Mesendoderm (in vitro differentiated cells): ENCODE results near the gene TEC.

Experiments
- DNase-seq: peaks from one replicate; pipeline ENCODE4 v3.0.0; 2013
- H2AK5ac ChIP-seq: 2 replicates; pipeline ENCODE4 v1.6.1; 2013; ENCODE audit warnings: low read length, inconsistent platforms
- H2BK120ac ChIP-seq: 2 replicates; pipeline ENCODE4 v1.6.1; 2013; ENCODE audit warnings: low read depth, mild to moderate bottlenecking, low read length, moderate library complexity, mixed read lengths
- H2BK15ac ChIP-seq: replicated peaks from 2 replicates; pipeline ENCODE4 v1.6.1; 2013; ENCODE audit warnings: low read depth, mild to moderate bottlenecking, moderate library complexity
- H2BK5ac ChIP-seq: 2 replicates; pipeline ENCODE4 v1.6.1; 2013; ENCODE audit warnings: low read length, inconsistent platforms
- H3K18ac ChIP-seq: 2 replicates; pipeline ENCODE4 v1.6.1; 2013; ENCODE audit warnings: mild to moderate bottlenecking, low read length, mixed read lengths
- H3K23ac ChIP-seq: one replicate; pipeline ENCODE4 v1.6.1; 2013; ENCODE audit warnings: low read length
- H3K27ac ChIP-seq: 2 replicates; pipeline ENCODE4 v1.5.1; 2013; ENCODE audit warnings: low read depth, mild to moderate bottlenecking, inconsistent platforms, low read length, moderate library complexity
- H3K27me3 ChIP-seq: 2 replicates; pipeline ENCODE4 v1.6.1; 2013; ENCODE audit warnings: low read length, control low read depth, mild to moderate bottlenecking, inconsistent platforms; ENCODE audit not compliant: insufficient read depth, poor library complexity
- H3K36me3 ChIP-seq: 2 replicates; pipeline ENCODE4 v1.6.1; 2013; ENCODE audit warnings: low read length, inconsistent platforms; ENCODE audit not compliant: control insufficient read depth, insufficient read depth
- H3K4ac ChIP-seq: one replicate; pipeline ENCODE4 v1.6.1; 2013; ENCODE audit warnings: low read depth, mild to moderate bottlenecking, low read length, moderate library complexity
- H3K4me1 ChIP-seq: 2 replicates; pipeline ENCODE4 v1.6.1; 2013; ENCODE audit warnings: low read depth, low read length, inconsistent platforms; ENCODE audit not compliant: control insufficient read depth
- H3K4me2 ChIP-seq: 2 replicates; pipeline ENCODE4 v1.6.1; 2013; ENCODE audit warnings: low read length
- H3K4me3 ChIP-seq: 2 replicates; pipeline ENCODE4 v1.5.1; 2013; ENCODE audit warnings: mild to moderate bottlenecking, low read length
- H3K56ac ChIP-seq: one replicate; pipeline ENCODE4 v1.6.1; 2013; ENCODE audit warnings: low read length
- H3K79me1 ChIP-seq: 2 replicates; pipeline ENCODE4 v1.6.1; 2013; ENCODE audit warnings: low read length, inconsistent platforms
- H3K79me2 ChIP-seq: 2 replicates; pipeline ENCODE4 v1.6.1; 2013; ENCODE audit warnings: mild to moderate bottlenecking, low read length; ENCODE audit not compliant: control insufficient read depth, insufficient read depth
- H3K9ac ChIP-seq: 2 replicates; pipeline ENCODE4 v1.6.1; 2013; ENCODE audit warnings: low read length, inconsistent platforms
- H4K5ac ChIP-seq: one replicate; pipeline ENCODE4 v1.6.1; 2013; ENCODE audit warnings: low read length
- H4K8ac ChIP-seq: one replicate; pipeline ENCODE4 v1.6.1; 2013; ENCODE audit warnings: low read depth, mild to moderate bottlenecking, control low read depth, low read length, moderate library complexity
- WGBS: extraction: QIAGEN DNeasy Blood & Tissue Kit; methylation state at CpG from one replicate; pipeline ENCODE4 v1.1.7; 2013; ENCODE audit warnings: low lambda C conversion rate, missing lambda C conversion rate; ENCODE audit not compliant: insufficient coverage; ENCODE audit errors: extremely low coverage; 5-methylcytosine and 5-hydroxymethylcytosine counted together

The TEC gene

DNA sequence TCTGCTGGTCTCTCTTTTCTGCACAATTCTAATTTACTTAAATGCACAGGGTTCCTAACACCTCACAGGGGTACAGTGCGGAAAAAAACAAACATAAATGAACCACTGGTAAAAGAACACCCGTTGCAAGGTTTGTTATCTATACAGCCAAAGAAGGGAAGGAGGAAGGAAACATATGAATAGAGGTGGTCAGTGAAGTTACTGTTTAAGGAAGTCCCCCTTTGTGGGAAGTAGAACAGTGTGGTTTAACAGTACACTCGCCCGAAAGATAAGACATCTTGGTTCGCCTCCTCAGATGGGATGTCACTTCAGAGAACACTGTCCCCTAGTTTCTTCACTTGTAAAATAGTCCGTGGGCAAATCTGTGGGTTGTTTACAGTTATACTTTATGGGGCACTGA, 57.5 kb downstream of the TEC start:
- no peak overlapping the region for H3K4me3 ChIP-seq
- H2BK15ac ChIP-seq: no peak overlapping the region
- no CpG with 5 or more reads among the region's 6 CpGs for WGBS
- H3K4ac ChIP-seq: no peak overlapping the region
- no peaks in the 10 kb centered on the region for H3K4me1 ChIP-seq
- DNase-seq: no peak
- H2AK5ac ChIP-seq: no peak overlapping the region
- no peak overlapping the region for H2BK120ac ChIP-seq
- H3K56ac ChIP-seq: no peak overlapping the region
- no peak overlapping the region for H3K4me2 ChIP-seq
- no peaks in the 10 kb centered on the region for H3K79me2 ChIP-seq
- no peaks in the 10 kb centered on the region for H3K27me3 ChIP-seq
- H3K36me3 ChIP-seq: no peaks in the 10 kb centered on the region
- H3K27ac ChIP-seq: no peak overlapping the region
- no peaks in the 10 kb centered on the region for H3K79me1 ChIP-seq
- H3K18ac ChIP-seq: no peak overlapping the region
- no peak overlapping the region for H3K9ac ChIP-seq
- no peak overlapping the region for H2BK5ac ChIP-seq
- H3K23ac ChIP-seq: no peak overlapping the region
- H4K8ac ChIP-seq: no peak overlapping the region
- H4K5ac ChIP-seq: no peak overlapping the region

DNA sequence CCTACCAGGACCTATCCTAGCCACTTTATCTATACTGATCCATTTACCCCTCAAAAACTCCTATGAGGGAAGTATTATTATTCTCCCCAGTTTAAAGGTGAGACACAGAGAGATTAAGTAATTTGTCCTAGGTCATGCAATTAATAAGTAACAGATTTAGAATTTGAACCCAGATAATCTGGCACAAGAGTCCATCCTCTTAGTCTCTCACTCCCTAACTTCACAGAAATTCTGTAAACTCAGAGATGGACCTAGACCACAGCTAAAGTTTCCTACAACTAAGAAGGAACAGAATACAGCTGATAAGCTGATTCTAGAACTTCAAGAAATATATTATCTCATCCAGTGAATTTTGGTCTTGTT, 58.7 kb downstream of the TEC start:
- H3K79me1 ChIP-seq: no peaks in the 10 kb centered on the region
- no peak overlapping the region for H2BK120ac ChIP-seq
- H3K56ac ChIP-seq: no peak overlapping the region
- no peak overlapping the region for H3K4ac ChIP-seq
- H2BK15ac ChIP-seq: no peak overlapping the region
- H3K4me2 ChIP-seq: no peak overlapping the region
- no peak overlapping the region for H2AK5ac ChIP-seq
- H4K5ac ChIP-seq: no peak overlapping the region
- H3K36me3 ChIP-seq: no peaks in the 10 kb centered on the region
- DNase-seq: no peak
- no peak overlapping the region for H3K4me3 ChIP-seq
- H3K4me1 ChIP-seq: no peaks in the 10 kb centered on the region
- no peak overlapping the region for H2BK5ac ChIP-seq
- no peak overlapping the region for H4K8ac ChIP-seq
- H3K18ac ChIP-seq: no peak overlapping the region
- H3K9ac ChIP-seq: no peak overlapping the region
- no peak overlapping the region for H3K23ac ChIP-seq
- no peak overlapping the region for H3K27ac ChIP-seq
- no peaks in the 10 kb centered on the region for H3K27me3 ChIP-seq
- H3K79me2 ChIP-seq: no peaks in the 10 kb centered on the region

DNA sequence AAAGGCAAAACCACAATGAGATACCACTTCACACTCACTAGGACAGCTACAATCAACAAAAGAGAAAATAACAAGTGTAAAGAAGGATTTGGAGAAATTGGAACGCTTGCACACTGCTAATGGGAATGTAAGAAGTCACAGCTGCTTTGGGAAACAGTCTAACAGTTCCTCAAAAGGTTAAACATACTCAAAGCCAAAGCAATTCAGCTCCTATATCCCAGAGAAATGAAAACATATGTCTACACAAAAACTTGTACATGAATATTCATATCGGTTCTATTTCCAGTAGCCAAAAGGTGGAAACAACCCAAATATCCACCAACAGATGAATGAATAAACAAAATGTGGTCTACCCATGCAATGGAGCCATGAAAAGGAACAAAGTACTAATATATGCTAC, 64.0 kb downstream of the TEC start:
- H3K4me1 ChIP-seq: no peaks in the 10 kb centered on the region
- no peaks in the 10 kb centered on the region for H3K36me3 ChIP-seq
- no peaks in the 10 kb centered on the region for H3K79me1 ChIP-seq
- no peak overlapping the region for H4K5ac ChIP-seq
- no peak overlapping the region for H3K27ac ChIP-seq
- no peak overlapping the region for H2BK15ac ChIP-seq
- H3K9ac ChIP-seq: no peak overlapping the region
- no peak overlapping the region for H4K8ac ChIP-seq
- no peaks in the 10 kb centered on the region for H3K27me3 ChIP-seq
- no peak overlapping the region for H2AK5ac ChIP-seq
- H3K23ac ChIP-seq: no peak overlapping the region
- no peak overlapping the region for H2BK120ac ChIP-seq
- WGBS: no CpG with 5 or more reads among the region's 2 CpGs
- DNase-seq: no peak
- H3K4ac ChIP-seq: no peak overlapping the region
- no peak overlapping the region for H3K18ac ChIP-seq
- no peak overlapping the region for H2BK5ac ChIP-seq
- no peak overlapping the region for H3K4me3 ChIP-seq
- no peak overlapping the region for H3K56ac ChIP-seq
- H3K4me2 ChIP-seq: no peak overlapping the region
- H3K79me2 ChIP-seq: no peaks in the 10 kb centered on the region

DNA sequence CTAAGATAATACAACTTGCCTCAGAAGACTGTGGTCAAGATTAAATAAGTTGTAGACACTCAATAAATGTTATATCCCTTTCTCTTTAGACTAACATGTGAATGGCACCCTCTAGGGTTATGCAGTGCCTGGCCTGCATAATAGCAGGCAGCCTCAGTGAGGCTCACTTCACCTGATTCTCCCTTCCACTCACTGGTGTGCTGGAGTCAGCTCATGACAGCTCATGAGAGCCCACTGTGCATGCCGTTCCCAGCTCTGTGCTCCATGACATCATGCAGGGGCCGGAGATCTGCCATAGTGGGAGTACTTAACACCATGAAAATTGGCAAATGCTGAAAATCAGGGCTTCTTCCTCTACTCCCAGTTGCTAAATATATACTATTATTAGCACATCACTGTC, 64.5 kb downstream of the TEC start:
- Histone ChIP-seq H3K9ac (no peak overlapping the region), H3K18ac (no peak overlapping the region), H3K79me1 (no peaks in the 10 kb centered on the region), H3K27me3 (no peaks in the 10 kb centered on the region), H2BK15ac (no peak overlapping the region), H3K4me2 (no peak overlapping the region), H2BK5ac (no peak overlapping the region), H3K4ac (no peak overlapping the region), H2AK5ac (no peak overlapping the region), H4K8ac (no peak overlapping the region), H3K56ac (no peak overlapping the region), H3K4me1 (no peaks in the 10 kb centered on the region), H2BK120ac (no peak overlapping the region), H3K4me3 (no peak overlapping the region), H3K79me2 (no peaks in the 10 kb centered on the region), H3K27ac (no peak overlapping the region), H4K5ac (no peak overlapping the region), H3K23ac (no peak overlapping the region), H3K36me3 (no peaks in the 10 kb centered on the region)
- DNase-seq: no peak
- no CpG with 5 or more reads among the region's 2 CpGs for WGBS

DNA sequence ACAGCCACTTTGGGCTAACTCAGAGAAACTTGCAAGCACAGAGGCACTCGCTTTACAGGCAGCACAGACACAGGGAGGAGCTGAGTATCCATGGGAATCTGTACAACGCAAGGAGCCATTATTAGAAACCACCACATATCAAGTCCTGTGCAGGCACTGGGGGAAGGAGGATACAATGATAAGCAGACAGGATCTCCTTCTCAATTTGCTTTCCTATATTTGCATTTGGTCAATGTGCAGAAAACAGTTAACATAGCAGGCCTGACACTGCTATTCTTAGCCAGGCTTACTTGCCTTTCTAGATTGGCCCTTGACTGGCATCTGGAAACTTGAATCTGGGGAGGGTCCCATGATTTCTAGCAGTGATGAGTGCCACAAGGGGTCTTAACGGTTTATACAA, 65.8 kb downstream of the TEC start:
- H3K56ac ChIP-seq: no peak overlapping the region
- no peak overlapping the region for H4K8ac ChIP-seq
- H2BK15ac ChIP-seq: no peak overlapping the region
- no CpG with 5 or more reads among the region's 3 CpGs for WGBS
- no peaks in the 10 kb centered on the region for H3K36me3 ChIP-seq
- no peaks in the 10 kb centered on the region for H3K27me3 ChIP-seq
- H3K4ac ChIP-seq: no peak overlapping the region
- H3K9ac ChIP-seq: no peak overlapping the region
- no peaks in the 10 kb centered on the region for H3K79me1 ChIP-seq
- H3K23ac ChIP-seq: no peak overlapping the region
- DNase-seq: no peak
- no peak overlapping the region for H3K27ac ChIP-seq
- no peak overlapping the region for H4K5ac ChIP-seq
- no peak overlapping the region for H3K4me3 ChIP-seq
- H3K18ac ChIP-seq: no peak overlapping the region
- no peaks in the 10 kb centered on the region for H3K79me2 ChIP-seq
- H2BK5ac ChIP-seq: no peak overlapping the region
- H3K4me1 ChIP-seq: no peaks in the 10 kb centered on the region
- H3K4me2 ChIP-seq: no peak overlapping the region
- H2BK120ac ChIP-seq: no peak overlapping the region
- H2AK5ac ChIP-seq: no peak overlapping the region

DNA sequence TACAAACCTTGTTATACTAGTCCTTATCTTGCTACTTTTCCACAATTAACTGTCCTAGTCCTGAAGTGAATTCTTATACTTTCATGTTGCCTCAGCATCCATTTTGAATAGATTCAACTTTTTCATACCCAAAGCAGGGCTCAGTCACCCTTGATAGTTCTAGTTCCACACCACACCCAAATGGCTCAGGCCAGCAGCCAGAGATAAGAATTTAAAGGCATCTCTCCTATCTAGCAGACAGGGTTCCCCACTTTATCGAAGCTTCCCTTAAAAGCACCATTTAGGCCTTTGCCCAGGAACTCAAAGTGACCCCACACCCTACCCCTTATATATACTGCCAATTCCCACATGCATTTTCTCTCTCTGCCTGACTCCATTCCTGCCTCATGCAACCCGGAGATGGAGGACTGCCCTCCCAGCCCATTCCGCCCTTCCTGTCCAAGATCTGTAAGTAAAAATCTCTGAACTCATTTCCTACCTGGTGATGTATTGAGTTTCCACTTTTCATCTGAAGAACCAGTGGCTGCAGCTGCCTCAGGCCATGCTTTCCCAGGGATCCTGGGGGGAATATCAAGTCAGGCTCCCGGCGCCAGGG, 71.9 kb downstream of the TEC start:
- Histone ChIP-seq H3K79me2 (no peaks in the 10 kb centered on the region), H3K23ac (no peak overlapping the region), H3K18ac (no peak overlapping the region), H2AK5ac (no peak overlapping the region), H4K5ac (no peak overlapping the region), H3K9ac (no peak overlapping the region), H2BK15ac (no peak overlapping the region), H2BK120ac (no peak overlapping the region), H3K79me1 (no peaks in the 10 kb centered on the region), H3K36me3 (no peaks in the 10 kb centered on the region), H3K27me3 (no peaks in the 10 kb centered on the region), H3K56ac (no peak overlapping the region), H3K4ac (no peak overlapping the region), H3K27ac (no peak overlapping the region), H4K8ac (no peak overlapping the region), H3K4me2 (no peak overlapping the region), H2BK5ac (no peak overlapping the region), H3K4me3 (no peak overlapping the region), H3K4me1 (no peaks in the 10 kb centered on the region)
- DNase-seq: no peak
- whole genome bisulfite sequencing: no CpG with 5 or more reads among the region's 5 CpGs
